GM15510 (cell line): ENCODE measurements around the gene SMIM10L1.

Experiments
- POLR2A ChIP-seq: IDR thresholded peaks from 3 replicates; pipeline ENCODE4 v1.6.1; 2011; ENCODE audit warnings: borderline replicate concordance; ENCODE audit not compliant: insufficient read length; ENCODE audit errors: extremely low read depth

SMIM10L1 gene

DNA sequence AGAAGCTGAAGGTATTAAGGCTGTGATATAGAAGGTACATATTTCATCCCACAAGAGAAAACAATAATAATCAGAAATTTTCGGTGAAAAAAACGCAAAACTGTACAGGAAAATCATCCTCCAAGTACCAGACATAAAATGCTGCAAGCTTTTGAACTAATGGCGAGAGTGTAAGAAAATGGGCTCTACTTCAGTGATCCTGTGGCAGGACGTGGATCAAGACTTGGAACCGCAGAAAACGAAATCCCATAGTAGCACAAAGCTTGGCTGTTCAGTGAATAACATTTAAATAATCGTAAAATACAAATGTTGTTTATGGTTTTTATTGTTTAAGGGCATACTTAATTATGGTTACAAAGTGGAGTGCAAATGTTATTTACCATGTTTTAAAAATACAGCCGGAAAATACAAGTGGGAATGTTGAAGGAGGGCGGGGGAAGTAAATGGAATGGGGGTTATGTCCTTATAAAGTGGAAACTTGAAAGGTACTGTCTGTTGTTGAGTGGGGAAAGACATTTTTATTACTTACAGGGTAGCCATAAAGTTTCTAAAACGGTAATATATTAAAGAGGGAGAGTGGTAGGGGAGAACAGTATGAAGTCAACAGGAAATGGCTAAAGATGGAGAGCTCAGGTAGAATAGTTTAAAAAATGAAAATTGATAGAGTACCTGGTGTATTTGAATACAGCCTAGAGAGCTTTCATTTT lies 1.1 kb downstream of the SMIM10L1 start:
- no peak for TF ChIP-seq POLR2A

DNA sequence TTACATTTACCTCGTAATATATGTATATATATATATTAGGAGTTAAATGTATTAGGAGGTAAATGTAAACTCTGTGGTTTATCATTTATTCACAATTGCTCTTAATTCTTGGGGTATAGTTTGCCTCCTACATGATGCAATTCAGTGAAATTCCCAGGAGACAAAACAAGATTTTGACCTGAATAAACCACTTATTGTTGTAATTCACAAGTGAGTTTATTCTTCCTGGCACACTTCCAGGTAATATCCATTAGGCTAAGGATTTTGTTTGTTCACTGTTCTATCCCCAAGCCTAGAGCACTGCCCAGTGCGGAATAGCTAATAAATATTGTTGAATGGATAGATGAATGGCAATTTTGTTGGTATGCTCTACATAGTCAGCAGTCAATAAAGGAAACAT lies 3.0 kb downstream of the SMIM10L1 start:
- TF ChIP-seq POLR2A: no peak

DNA sequence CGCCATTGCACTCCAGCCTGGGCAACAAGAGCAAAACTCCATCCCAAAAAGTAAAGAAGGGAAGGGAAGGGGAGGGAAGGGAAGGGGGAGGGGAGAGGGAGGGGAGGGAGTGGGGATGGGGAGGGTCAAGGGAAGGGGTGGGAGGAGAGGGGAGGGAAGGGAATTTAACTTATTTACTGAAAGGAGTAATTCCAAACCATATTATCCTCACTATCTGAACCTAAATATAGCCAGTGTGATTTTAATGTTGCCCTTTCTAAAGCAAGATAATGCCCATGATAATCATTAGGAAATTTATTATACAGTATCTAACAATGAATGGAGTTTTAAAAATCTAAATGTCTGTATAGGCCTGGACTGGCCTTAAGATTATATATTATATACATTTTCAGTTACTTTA lies 7.3 kb downstream of the SMIM10L1 start:
- TF ChIP-seq POLR2A: no peak

DNA sequence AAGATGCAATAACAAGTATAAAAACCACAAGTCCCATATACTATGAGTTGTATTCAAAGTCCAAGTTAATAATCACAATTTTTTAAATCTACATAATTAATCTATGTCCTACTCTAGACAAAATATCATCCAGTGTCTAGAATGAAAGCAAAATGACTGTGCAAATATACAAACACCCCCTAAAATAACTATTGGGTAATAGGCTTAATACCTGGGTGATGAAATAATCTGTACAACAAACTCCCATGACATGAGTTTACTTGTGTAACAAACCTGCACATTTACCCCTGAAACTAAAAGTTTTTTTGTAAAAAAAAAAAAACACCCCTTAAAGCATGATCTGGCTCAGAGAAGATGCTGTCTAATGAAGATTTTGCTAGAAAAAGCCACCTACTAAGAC lies 11.5 kb downstream of the SMIM10L1 start:
- no peak for TF ChIP-seq POLR2A

DNA sequence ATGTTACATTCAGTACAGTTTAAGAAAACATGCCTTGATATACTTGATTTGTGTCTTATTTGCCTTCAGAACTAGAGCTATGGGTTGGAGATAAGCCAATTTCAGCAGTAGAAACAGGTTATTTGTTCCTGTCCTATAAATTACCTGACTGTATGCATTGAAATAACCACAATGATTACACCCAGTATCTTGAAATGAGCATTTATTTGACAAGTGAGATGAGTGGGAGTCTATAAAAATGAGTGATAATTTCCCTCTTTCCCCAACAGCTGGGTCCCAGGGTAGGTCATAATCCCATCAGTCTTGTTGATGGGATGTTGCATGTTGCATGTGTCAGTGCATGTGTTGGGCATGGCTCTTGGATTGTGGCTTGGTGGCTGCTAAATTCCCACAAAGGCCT lies 12.0 kb downstream of the SMIM10L1 start:
- TF ChIP-seq POLR2A: no peak

DNA sequence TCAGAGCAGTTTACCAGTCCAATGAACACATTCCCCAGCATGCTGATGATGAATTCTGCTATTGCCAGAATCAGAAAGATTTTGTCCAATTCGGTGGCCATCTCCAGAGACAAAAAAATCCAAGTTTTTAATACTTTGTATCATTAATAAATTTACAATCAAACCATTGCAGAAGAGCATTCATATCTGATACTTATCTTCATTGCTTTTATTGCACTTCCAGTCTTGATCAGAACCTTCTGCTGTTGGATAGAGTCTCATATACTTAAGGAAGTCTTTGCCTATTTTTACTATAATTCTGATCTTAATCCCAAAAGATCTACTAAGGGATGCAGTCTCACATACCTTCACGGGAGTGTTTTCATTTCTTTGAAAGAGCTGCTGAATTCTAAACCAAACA lies 15.8 kb downstream of the SMIM10L1 start, which contains the start of gene TAS2R42:
Gene TAS2R42 (minus strand): TSS at position 101 of the 400 bp plus-strand sequence. CDS start 0 bp downstream, at position 101.
- no peak for TF ChIP-seq POLR2A

DNA sequence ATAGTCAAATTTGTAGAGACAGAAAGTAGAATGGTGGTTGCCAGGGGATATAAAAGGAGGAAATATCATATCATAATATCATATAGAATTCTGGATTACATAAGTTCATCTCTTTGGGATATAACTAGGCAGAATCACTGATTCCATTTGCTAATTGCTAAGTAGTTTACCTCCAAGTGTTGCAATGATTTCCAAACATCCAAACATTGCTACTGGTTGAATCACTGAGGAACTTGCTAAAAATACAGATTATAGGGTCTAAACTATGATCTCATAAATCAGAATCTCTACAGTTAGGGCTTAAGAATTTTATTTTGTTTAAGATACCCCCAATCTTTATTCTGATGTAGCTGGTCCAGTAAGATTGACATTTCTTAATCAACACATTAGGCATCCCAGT lies 31.8 kb downstream of the SMIM10L1 start:
- no peak for TF ChIP-seq POLR2A

DNA sequence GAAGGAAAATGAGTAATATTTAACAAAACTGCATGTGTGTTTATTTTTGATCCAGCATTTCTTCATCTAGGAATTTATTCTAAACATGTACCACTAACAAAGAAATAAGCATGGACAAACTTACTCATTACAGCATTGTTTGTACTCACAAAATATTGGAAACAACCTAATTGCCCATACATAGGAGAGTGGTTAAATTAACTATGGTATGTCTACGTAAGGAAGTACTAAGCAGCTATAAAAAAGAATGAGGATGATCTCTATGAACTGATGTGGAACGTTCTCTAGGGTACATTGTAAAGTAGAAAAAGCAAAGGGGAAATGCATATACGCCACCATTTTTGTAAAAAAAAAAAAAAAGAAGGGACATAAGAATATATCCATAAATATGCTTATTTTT lies 33.2 kb downstream of the SMIM10L1 start:
- no peak for TF ChIP-seq POLR2A

DNA sequence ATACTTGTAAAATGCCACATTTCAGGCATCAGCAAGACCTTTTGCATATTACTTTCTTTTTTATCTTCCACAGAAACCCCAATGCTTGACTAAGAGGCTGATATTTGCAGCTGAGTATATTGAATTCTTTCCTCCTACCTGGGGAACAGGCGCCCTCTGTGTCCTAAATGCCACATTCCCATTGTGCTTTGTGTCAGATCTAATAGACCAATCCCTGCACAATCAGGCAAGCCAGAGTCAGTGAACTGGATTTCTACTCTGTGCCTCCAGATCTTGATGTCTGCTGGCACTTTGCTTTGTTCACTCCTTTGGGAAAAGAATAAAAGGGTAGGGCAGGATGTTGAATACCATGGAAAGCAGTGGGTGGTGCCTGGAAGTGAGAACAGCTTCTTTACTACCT lies 38.1 kb downstream of the SMIM10L1 start:
- no peak for TF ChIP-seq POLR2A
